RWPE1 (cell line): Measurements from ENCODE around the gene CDC42EP4.

Source experiments
- CTCF ChIA-PET: fragments of 350-600 bp; sonication (Branson Sonifier 250); formaldehyde crosslinking; extraction: SDS; loops from one replicate; lab custom pipeline; 2021; lab: Yijun Ruan, JAX
- POLR2A ChIA-PET: fragments of 400-600 bp; formaldehyde crosslinking; extraction: SDS; loops from one replicate; lab custom pipeline; 2020; ENCODE audit warnings: antibody characterized with exemption; ENCODE audit not compliant: low non-redundant PET; lab: Yijun Ruan, JAX
- DNase-seq: peaks from one replicate; pipeline ENCODE4 v3.0.0; 2012; ENCODE audit warnings: low spot score
- H3K27ac ChIP-seq: fragments of 450-650 bp; 2 replicates; pipeline ENCODE4 v1.5.1; 2017
- TF ChIP-seq, protein P1 (sequence below): fragments of 450-650 bp; conservative IDR thresholded peaks from 2 replicates; pipeline ENCODE4 v1.5.1; 2017; ENCODE audit warnings: low read depth, mild to moderate bottlenecking

Gene CDC42EP4

DNA sequence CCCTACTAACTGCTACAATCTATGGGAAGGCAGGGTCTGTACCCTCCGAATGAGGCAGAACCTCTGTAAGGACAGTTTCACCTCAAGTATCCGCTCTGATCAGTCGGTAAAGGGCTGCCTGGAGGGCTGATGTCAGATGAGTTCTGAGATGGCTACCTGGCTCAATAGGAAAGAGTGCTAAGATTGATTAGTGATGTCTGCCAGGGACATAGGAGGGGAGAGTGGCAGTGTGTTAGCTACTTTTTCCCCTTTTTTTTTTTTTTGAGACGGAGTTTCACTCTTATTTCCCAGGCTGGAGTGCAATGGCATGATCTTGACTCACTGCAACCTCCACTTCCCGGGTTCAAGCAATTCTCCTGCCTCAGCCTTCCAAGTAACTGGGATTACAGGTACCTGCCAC, 39.1 kb upstream of the CDC42EP4 start:
- TF ChIP-seq, protein P1, sequence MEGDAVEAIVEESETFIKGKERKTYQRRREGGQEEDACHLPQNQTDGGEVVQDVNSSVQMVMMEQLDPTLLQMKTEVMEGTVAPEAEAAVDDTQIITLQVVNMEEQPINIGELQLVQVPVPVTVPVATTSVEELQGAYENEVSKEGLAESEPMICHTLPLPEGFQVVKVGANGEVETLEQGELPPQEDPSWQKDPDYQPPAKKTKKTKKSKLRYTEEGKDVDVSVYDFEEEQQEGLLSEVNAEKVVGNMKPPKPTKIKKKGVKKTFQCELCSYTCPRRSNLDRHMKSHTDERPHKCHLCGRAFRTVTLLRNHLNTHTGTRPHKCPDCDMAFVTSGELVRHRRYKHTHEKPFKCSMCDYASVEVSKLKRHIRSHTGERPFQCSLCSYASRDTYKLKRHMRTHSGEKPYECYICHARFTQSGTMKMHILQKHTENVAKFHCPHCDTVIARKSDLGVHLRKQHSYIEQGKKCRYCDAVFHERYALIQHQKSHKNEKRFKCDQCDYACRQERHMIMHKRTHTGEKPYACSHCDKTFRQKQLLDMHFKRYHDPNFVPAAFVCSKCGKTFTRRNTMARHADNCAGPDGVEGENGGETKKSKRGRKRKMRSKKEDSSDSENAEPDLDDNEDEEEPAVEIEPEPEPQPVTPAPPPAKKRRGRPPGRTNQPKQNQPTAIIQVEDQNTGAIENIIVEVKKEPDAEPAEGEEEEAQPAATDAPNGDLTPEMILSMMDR: no peak
- H3K27ac ChIP-seq: no peak overlapping the region
- POLR2A ChIA-PET: no interaction called here
- no peak for DNase-seq
- CTCF ChIA-PET: interaction anchor here (0.8 kb wide), 1 partner anchor 40 kb away, joined by 3 read pairs; no protein-coding TSS in a partner anchor

DNA sequence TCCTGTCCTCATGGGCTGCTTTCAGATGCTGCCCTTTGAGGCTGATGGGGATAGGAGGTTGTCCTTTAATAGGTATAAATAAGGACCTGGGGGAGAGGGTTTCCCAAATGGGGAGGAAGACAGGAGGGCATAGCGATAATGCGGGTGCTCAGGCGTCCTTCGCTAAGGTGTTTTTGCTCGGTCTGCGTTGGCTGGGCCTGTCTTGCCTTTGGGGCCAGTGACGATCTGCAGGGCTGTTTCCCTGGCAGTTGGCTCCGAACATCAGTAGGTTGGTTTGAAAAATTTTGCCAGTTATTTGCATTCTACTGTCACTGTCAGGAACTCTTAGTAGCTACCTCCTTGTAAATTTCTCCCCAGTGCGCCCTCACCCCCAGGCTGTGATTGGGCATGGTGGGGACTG, 37.8 kb upstream of the CDC42EP4 start:
- no peak for DNase-seq
- H3K27ac ChIP-seq: no peak overlapping the region; the same call in 1 of the 2 replicates
- ChIA-PET CTCF (interaction anchor here (0.6 kb wide), 1 partner anchor 66 kb away, joined by 4 read pairs; no protein-coding TSS in a partner anchor), POLR2A (no interaction called here)
- TF ChIP-seq, protein P1: no peak

DNA sequence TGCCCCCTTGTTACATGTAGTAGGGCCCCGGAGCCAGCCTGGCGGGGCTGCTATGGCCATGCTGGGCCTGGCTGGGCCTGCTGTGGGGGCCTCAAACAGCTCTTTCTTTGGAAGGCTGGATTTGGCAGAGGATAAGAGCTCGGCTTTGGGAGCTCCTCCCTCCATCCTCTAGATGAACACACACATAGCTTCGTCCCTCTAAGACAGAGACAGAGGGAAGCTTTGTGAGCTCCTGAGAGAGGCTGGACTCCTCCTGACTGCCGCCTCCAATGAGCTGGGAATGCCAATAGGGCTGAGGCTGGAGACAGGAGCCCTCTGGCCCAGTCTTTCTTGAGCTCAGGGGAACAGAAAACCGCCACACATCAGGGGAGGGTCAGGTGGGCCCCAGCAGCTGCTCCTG, 37.3 kb upstream of the CDC42EP4 start:
- DNase-seq: no peak
- TF ChIP-seq, protein P1: no peak
- CTCF ChIA-PET: interaction anchor here (0.6 kb wide), 2 partner anchors 11 to 67 kb away, joined by 4 read pairs; no protein-coding TSS in a partner anchor
- POLR2A ChIA-PET: no interaction called here
- H3K27ac ChIP-seq: no peak overlapping the region; the same call in 1 of the 2 replicates

DNA sequence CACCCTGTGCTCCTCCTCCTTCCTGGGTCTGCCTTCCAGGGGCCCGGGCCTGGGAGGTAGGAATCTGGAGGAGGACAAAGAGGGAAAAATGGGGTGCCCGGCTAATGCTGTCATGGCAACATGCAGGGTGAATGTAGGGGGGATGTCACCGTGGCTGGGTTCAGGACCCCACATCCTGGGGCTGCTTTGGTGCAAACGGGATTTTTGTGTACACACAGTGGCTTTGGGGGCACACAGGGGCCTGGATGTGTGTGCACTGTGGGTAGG, 37.0 kb upstream of the CDC42EP4 start:
- POLR2A ChIA-PET: no interaction called here
- no peak overlapping the region; the same call in 1 of the 2 replicates for H3K27ac ChIP-seq
- TF ChIP-seq, protein P1: no peak
- CTCF ChIA-PET: interaction anchor here (0.6 kb wide), 1 partner anchor 11 kb away, joined by 4 read pairs; no protein-coding TSS in a partner anchor
- DNase-seq: no peak

DNA sequence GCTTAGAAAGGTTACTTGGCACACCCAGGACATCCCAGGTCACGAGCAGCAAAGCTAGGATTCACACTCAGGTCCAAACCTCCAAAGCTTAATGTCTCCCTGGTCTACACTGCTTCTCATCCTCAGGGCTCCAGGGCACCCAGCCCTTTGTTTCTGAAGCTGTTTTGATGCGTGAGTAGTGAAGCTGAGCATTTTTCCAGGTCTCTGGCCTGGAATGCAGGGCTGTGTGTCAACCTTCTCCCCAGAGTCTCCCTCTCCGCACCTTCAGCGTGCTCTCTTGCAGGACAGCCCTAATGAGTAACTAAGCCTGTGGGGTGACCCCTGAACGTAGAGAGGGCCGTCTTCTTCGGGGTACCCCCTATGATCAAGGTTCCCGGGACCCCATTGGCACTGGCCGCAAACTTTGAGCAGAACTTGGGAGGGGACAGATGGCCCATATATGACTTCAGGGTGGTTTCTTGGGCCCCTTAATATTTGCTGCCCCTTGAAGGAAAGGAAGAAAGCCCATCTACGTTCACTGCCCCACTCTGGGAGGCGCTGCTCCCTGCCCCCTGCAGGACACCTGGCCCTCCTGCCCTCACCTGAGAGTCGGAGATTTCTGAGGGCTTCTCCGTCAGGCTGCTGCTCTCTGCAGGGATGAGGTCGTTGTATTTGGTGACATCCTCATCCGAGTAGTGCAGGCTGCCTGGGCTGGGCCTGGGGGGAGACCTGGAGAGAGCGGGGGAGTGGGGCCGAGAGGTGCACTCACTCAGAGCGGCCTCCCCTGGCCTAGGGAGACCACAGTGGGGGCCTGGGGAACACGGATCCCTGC, 36.4 kb upstream of the CDC42EP4 start:
- no peak for DNase-seq
- TF ChIP-seq, protein P1: no peak
- no peak overlapping the region for H3K27ac ChIP-seq
- POLR2A ChIA-PET: no interaction called here
- CTCF ChIA-PET: interaction anchor here (0.5 to 0.9 kb wide), 3 partner anchors 22 to 1822 kb away, joined by 4 to 6 read pairs (median 6); no protein-coding TSS in a partner anchor

DNA sequence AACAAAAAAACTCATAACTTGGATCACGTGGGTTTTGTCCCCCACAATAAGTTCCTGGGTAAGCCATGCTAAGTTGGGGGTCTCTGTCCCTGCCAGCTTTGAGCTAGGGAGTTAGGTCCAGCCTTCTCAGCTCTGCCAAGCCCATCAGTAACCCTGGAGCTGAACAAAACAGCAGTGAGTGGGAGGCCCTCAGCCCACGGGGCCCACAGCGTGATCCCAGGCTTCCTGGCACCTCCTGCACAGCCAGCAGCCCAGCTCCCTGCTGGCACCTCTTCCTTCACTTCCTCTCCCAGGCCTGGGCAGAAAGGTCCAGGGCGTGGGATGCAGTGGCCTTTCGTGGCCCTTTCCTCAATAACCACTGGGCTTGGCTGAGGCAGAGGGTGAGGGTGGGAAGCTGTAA, 35.5 kb upstream of the CDC42EP4 start:
- CTCF ChIA-PET: interaction anchor here (0.5 to 0.9 kb wide), 3 partner anchors 23 to 1821 kb away, joined by 4 to 6 read pairs (median 6); no protein-coding TSS in a partner anchor
- TF ChIP-seq, protein P1: no peak
- POLR2A ChIA-PET: interaction anchor here (0.6 kb wide), 1 partner anchor 18 kb away, joined by 4 read pairs; no protein-coding TSS in a partner anchor
- DNase-seq: no peak
- H3K27ac ChIP-seq: no peak overlapping the region; the same call in 1 of the 2 replicates
